Measurements from ENCODE around the gene STXBP5.
"Not testable (repeated sequence)": the region's sequence is repeated elsewhere in the genome, so short reads cannot be mapped to it uniquely, and the experiment has no call there.

DNA sequence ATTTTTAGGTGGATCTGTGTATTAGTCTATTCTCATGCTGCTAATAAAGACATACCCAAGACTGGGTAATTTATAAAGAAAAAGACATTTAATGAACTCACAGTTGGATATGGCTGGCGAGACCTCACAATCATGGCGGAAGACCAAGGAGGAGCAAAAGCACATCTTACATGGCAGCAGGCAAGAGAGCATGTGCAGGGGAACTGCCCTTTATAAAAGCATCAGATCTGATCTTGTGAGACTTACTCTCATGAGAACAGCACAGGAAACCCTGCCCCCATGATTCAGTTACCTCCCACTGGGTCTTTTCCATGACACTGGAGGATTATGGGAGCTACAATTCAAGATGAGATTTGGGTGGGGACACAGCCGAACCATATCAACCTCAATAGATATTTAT, 176.6 kb downstream of the STXBP5 start:
- TF ChIP-seq, protein P1, sequence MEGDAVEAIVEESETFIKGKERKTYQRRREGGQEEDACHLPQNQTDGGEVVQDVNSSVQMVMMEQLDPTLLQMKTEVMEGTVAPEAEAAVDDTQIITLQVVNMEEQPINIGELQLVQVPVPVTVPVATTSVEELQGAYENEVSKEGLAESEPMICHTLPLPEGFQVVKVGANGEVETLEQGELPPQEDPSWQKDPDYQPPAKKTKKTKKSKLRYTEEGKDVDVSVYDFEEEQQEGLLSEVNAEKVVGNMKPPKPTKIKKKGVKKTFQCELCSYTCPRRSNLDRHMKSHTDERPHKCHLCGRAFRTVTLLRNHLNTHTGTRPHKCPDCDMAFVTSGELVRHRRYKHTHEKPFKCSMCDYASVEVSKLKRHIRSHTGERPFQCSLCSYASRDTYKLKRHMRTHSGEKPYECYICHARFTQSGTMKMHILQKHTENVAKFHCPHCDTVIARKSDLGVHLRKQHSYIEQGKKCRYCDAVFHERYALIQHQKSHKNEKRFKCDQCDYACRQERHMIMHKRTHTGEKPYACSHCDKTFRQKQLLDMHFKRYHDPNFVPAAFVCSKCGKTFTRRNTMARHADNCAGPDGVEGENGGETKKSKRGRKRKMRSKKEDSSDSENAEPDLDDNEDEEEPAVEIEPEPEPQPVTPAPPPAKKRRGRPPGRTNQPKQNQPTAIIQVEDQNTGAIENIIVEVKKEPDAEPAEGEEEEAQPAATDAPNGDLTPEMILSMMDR (IDR thresholded peaks at IDR 0.05): not testable (repeated sequence)
- TF ChIP-seq POLR2A (IDR thresholded peaks at IDR 0.05): not testable (repeated sequence)

All from thyroid gland (tissue), 4 donors.